Measurements from ENCODE around the gene DIPK1C. TPM values are rescaled to one million over a fixed set of nuclear protein-coding genes. Genes with fewer than 3 reads are reported as not detected.

Gene DIPK1C
- total and polyA plus RNA-seq, 12 donors = 0.70 to 12.9 (median 6.6) TPM

DNA sequence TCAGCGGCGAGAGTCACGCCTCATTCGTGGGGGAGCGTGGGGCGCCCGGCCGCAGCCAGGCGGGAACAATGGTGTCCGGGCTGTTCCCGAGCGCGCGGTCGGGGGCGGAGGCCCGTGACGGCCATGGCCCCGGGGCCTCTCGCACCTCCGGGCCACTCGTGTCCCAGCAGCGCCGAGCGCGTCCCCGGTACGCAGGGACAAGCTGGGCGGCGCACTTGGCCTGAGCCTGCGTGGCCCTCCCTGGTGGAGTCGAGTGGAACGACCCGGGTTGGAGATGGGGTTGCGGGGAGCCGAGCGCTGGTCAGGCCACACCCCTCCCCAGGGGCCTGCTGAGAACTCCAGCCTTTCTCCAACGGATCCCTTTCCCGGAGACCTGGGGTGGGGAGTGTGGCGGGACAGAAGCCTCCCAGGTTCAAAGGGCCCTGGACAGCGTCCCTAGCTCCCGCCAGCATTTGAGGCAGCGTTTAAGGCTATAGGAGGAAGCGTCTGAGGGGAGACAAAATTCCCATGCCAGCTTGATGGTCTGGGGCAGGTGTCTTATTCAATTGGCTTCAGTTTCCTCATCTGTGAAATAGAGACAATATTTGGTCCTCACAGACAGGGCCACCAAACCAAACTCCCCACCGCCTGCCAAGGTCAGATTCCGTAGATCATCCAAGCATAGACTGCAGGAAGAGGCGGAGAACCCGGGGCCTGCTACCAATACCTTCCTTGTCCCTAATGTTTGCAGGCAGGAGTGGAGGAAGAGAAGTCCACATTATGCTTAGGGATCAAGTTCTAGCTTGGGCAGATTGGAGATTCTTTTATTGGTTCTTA lies 39.6 kb upstream of the DIPK1C start:
- intact Hi-C loops (cut with DNase I) = loop anchor here in 7 of 10 donors (1.0 to 10.0 kb wide), 8 partner anchors 48 to 302 kb away; partner anchors contain the start of gene ZNF407 (in 2 of the 7)
- DNase-seq = peak; percentile 67 to 76

DNA sequence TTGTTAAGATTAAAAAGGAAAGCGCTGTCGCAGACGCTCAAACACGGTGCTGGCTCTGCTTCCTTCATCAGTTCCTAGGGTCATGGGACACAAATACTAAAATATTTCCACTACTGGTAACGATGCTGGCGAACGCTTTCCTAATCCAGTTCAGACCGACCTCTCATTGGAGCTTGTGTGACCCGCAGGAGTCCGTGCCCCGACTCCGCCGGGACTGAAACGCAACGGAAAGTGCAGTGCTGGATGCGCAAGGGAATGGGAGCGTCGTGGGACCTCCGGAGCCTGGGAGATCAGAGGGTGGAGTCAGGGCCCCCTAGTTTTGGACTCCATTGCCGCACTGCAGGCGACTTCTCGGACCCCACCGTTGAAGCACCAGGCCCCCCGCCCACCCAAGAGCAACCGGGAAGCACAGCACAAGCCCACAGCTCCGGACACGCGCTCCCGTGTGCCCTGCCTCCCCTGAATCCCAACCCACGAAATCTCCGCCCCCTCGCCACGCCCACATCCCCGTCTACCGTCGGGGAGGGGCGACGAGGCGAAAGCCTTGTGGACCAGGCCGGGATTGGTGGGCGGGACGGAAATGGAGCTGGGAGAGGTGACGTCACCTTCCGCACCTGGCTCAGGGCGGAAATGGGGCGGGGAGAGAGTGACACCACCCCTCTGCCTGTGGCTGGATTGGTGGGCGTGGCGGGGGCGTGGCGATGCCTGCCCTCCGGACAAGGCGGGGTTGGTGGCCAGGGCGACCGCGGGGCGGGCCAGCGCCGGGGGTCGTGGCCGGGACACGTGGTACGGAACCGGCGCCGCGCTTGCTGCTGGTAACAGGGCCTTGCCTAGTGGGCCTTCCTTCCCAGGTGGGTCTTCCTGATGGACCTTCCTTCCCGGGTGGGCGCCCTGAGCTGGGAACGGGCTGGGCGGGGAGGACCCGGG lies 38.7 kb upstream of the DIPK1C start, which contains the start of gene CNDP2:
Gene CNDP2, plus strand, starts transcription at position 783 of the 927 bp plus-strand sequence. CDS start 3,611 bp downstream, outside the sequence.
- ATAC-seq = peak; percentile 96 to 99 (median 97)
- intact Hi-C loops (cut with DNase I) = loop anchor here in 7 of 10 donors (1.0 to 10.0 kb wide), 9 partner anchors 39 to 301 kb away; partner anchors contain the start of genes ZNF407 (in 2 of the 7) and DIPK1C (in 1 of the 7)
- H3K4me1 ChIP-seq = peaks cover 0 to 56% (median 33%) of the 10 kb centered on the region in 9 donors

More for the DNA sequence above, 39.6 kb upstream of the DIPK1C start:
- peak; percentile 25 to 78 (median 39) for ATAC-seq
- Histone ChIP-seq H3K27ac (peak overlapping the region; percentile 78 to 98 (median 94)), H3K9me3 (peaks cover 0 to 5% (median 0%) of the 10 kb centered on the region in 11 donors), H3K36me3 (peaks cover 0 to 24% (median 10%) of the 10 kb centered on the region in 9 donors), H3K27me3 (no peaks in the 10 kb centered on the region), H3K4me1 (peaks cover 0 to 64% (median 33%) of the 10 kb centered on the region in 9 donors), H3K4me3 (peak overlapping the region; percentile 61 to 99 (median 87))
- WGBS, 2 donors = 3 to 4% methylated on average over 38 to 48 of the region's 48 CpGs
- TF ChIP-seq, protein P1, sequence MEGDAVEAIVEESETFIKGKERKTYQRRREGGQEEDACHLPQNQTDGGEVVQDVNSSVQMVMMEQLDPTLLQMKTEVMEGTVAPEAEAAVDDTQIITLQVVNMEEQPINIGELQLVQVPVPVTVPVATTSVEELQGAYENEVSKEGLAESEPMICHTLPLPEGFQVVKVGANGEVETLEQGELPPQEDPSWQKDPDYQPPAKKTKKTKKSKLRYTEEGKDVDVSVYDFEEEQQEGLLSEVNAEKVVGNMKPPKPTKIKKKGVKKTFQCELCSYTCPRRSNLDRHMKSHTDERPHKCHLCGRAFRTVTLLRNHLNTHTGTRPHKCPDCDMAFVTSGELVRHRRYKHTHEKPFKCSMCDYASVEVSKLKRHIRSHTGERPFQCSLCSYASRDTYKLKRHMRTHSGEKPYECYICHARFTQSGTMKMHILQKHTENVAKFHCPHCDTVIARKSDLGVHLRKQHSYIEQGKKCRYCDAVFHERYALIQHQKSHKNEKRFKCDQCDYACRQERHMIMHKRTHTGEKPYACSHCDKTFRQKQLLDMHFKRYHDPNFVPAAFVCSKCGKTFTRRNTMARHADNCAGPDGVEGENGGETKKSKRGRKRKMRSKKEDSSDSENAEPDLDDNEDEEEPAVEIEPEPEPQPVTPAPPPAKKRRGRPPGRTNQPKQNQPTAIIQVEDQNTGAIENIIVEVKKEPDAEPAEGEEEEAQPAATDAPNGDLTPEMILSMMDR (IDR thresholded peaks at IDR 0.05) = peak in 3 of 9 donors; percentile 20 to 39 (median 29)

DNA sequence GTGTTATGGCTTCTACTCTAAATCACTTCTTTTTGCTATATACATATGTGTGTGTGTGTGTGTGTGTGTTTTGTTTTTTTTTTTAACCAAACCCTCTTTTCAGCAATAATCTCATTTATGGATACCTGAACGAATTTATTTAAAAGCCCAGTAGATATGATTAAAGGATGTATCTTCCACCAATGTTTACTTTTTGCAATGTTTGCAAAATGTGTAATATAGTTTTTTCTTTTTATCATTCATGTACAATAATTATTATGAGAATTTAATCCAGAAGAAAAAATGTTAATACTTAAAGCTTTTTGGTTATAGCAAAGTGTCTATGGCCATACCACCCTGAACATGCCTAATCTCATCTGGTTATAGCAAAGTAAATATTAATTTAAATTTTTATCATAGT lies 37.4 kb upstream of the DIPK1C start:
- Histone ChIP-seq H3K36me3 (peaks cover 0 to 7% (median 0%) of the 10 kb centered on the region in 9 donors), H3K4me3 (no peak overlapping the region), H3K4me1 (peaks cover 0 to 45% (median 28%) of the 10 kb centered on the region in 9 donors), H3K27me3 (no peaks in the 10 kb centered on the region), H3K9me3 (peaks cover 0 to 5% (median 0%) of the 10 kb centered on the region in 11 donors), H3K27ac (peak overlapping the region in 1 of 10 donors; percentile 95)
- TF ChIP-seq, protein P1 (IDR thresholded peaks at IDR 0.05) = no peak
- no peak for DNase-seq
- no peak for ATAC-seq
- 69 to 71% methylated on average over 1 of the region's 1 CpG for WGBS, 2 donors
- intact Hi-C loops (cut with DNase I) = loop anchor here in 8 of 10 donors (2.0 to 10.0 kb wide), 6 partner anchors 38 to 302 kb away; partner anchors contain the start of gene DIPK1C (in 1 of the 8)

More for the DNA sequence above, 38.7 kb upstream of the DIPK1C start, which contains the start of gene CNDP2:
- Histone ChIP-seq H3K9me3 (peaks cover 0 to 5% (median 0%) of the 10 kb centered on the region in 11 donors), H3K27me3 (no peaks in the 10 kb centered on the region), H3K4me3 (peak within 1 kb of the TSS; percentile 61 to 99 (median 87)), H3K27ac (peak within 1 kb of the TSS; percentile 78 to 98 (median 94)), H3K36me3 (peaks cover 0 to 15% (median 1%) of the 10 kb centered on the region in 9 donors)
- 0 to 1% methylated on average over 71 of the region's 71 CpGs for WGBS, 2 donors
- TF ChIP-seq, protein P1 (IDR thresholded peaks at IDR 0.05) = no peak
- peak; percentile 100 for DNase-seq

All from heart right ventricle (tissue), 16 donors.